Neural cell (in vitro differentiated cells): ENCODE measurements around the gene AGPAT4. TPM values are rescaled to one million over a fixed set of nuclear protein-coding genes. Genes with fewer than 3 reads are reported as not detected.

Source experiments
- H2AFZ ChIP-seq: fragments of 200-600, 300-800 bp; sonication (generic), shearing (Covaris generic); 2 replicates; pipeline ENCODE4 v1.6.0; 2014; ENCODE audit warnings: low read depth, mild to moderate bottlenecking, antibody characterized with exemption, low read length, moderate library complexity
- H3F3A ChIP-seq: fragments of 200-600 bp; shearing (Covaris generic); 2 replicates; pipeline ENCODE4 v1.6.1; 2016; ENCODE audit warnings: mild to moderate bottlenecking, moderate library complexity, mixed read lengths, antibody characterized with exemption, low read length; ENCODE audit not compliant: insufficient read depth, poor library complexity, severe bottlenecking
- H3K27ac ChIP-seq: fragments of 200-600, 300-800 bp; sonication (generic), shearing (Covaris generic); 2 replicates; pipeline ENCODE4 v1.5.1; 2014; ENCODE audit warnings: mild to moderate bottlenecking, low read length, moderate library complexity
- H3K27me3 ChIP-seq: fragments of 300-800, 200-600 bp; sonication (generic), shearing (Covaris generic); 2 replicates; pipeline ENCODE4 v1.6.0; 2014; ENCODE audit warnings: mild to moderate bottlenecking, low read depth, low read length, moderate library complexity; ENCODE audit not compliant: insufficient read depth
- H3K36me3 ChIP-seq: fragments of 300-800, 200-600 bp; sonication (generic), shearing (Covaris generic); 2 replicates; pipeline ENCODE4 v1.5.1; 2014; ENCODE audit warnings: mild to moderate bottlenecking, antibody characterized with exemption, low read length, moderate library complexity; ENCODE audit not compliant: insufficient read depth
- H3K4me2 ChIP-seq: fragments of 300-800, 200-600 bp; sonication (generic), shearing (Covaris generic); 2 replicates; pipeline ENCODE4 v1.6.0; 2014; ENCODE audit warnings: mild to moderate bottlenecking, low read length
- H3K4me3 ChIP-seq: fragments of 300-800, 200-600 bp; sonication (generic), shearing (Covaris generic); 2 replicates; pipeline ENCODE4 v1.5.1; 2014; ENCODE audit warnings: mild to moderate bottlenecking, low read length, moderate library complexity
- H3K79me2 ChIP-seq: fragments of 200-600 bp; shearing (Covaris generic); replicated peaks from 2 replicates; pipeline ENCODE4 v1.6.0; 2014; ENCODE audit warnings: mild to moderate bottlenecking, low read length, moderate library complexity; ENCODE audit not compliant: insufficient read depth
- H3K9ac ChIP-seq: fragments of 300-800, 200-600 bp; sonication (generic), shearing (Covaris generic); 2 replicates; pipeline ENCODE4 v1.6.1; 2016; ENCODE audit warnings: mild to moderate bottlenecking, low read length, mixed read lengths
- H3K9me2 ChIP-seq: fragments of 200-600 bp; shearing (Covaris generic); 2 replicates; pipeline ENCODE4 v1.6.1; 2016; ENCODE audit warnings: mild to moderate bottlenecking, low read length, mixed read lengths; ENCODE audit not compliant: insufficient read depth
- H3K9me3 ChIP-seq: fragments of 200-600, 300-800 bp; sonication (generic), shearing (Covaris generic); 2 replicates; pipeline ENCODE4 v1.6.1; 2016; ENCODE audit warnings: mild to moderate bottlenecking, mixed run types, low read length, moderate library complexity, mixed read lengths
- H4K20me1 ChIP-seq: fragments of 200-600 bp; shearing (Covaris generic); 2 replicates; pipeline ENCODE4 v1.6.1; 2016; ENCODE audit warnings: mild to moderate bottlenecking, mixed run types; ENCODE audit not compliant: insufficient read depth
- EP300 ChIP-seq: fragments of 450-650 bp; conservative IDR thresholded peaks from 2 replicates; pipeline ENCODE4 v1.6.1; 2014; ENCODE audit warnings: antibody characterized with exemption, mild to moderate bottlenecking, moderate library complexity; ENCODE audit not compliant: poor library complexity, severe bottlenecking
- EZH2 ChIP-seq: fragments of 200-600, 300-800 bp; shearing (Covaris generic), sonication (generic); IDR thresholded peaks from 2 replicates; pipeline ENCODE4 v1.6.1; 2014; ENCODE audit warnings: antibody characterized with exemption, low read length, borderline replicate concordance, mild to moderate bottlenecking; ENCODE audit not compliant: insufficient read depth, poor library complexity, severe bottlenecking
- MXI1 ChIP-seq: fragments of 450-650 bp; conservative IDR thresholded peaks from 2 replicates; pipeline ENCODE4 v1.6.1; 2014; ENCODE audit warnings: antibody characterized with exemption, mild to moderate bottlenecking; ENCODE audit not compliant: poor library complexity, severe bottlenecking
- POLR2AphosphoS5 ChIP-seq: IDR thresholded peaks from 2 replicates; pipeline ENCODE4 v1.6.1; 2012
- RAD21 ChIP-seq: fragments of 450-650 bp; conservative IDR thresholded peaks from 2 replicates; pipeline ENCODE4 v1.6.1; 2014; ENCODE audit warnings: antibody characterized with exemption, mild to moderate bottlenecking, moderate library complexity
- REST ChIP-seq: IDR thresholded peaks from 2 replicates; pipeline ENCODE4 v1.6.1; 2012; ENCODE audit warnings: borderline replicate concordance
- SMC3 ChIP-seq: fragments of 450-650 bp; conservative IDR thresholded peaks from 2 replicates; pipeline ENCODE4 v1.6.1; 2014; ENCODE audit warnings: antibody characterized with exemption, mild to moderate bottlenecking, moderate library complexity; ENCODE audit not compliant: poor library complexity
- TAF1 ChIP-seq: IDR thresholded peaks from 2 replicates; pipeline ENCODE4 v1.6.1; 2012; ENCODE audit warnings: low read depth
- polyA plus RNA-seq: library from polyadenylated mRNA; depleted of rRNA; stranded (reverse); fragments of >200 nt; gene quantifications from 2 replicates; pipeline ENCODE4 v1.2.3, GENCODE V29; 2014
- TF ChIP-seq, protein P1 (sequence below): fragments of 450-650 bp; IDR thresholded peaks from 2 replicates; pipeline ENCODE4 v1.5.1; 2014; ENCODE audit warnings: antibody characterized with exemption, mild to moderate bottlenecking, moderate library complexity; ENCODE audit not compliant: poor library complexity, severe bottlenecking

AGPAT4 gene
- polyA plus RNA-seq, 1 donor from 2014 or later = 42.6 TPM

DNA sequence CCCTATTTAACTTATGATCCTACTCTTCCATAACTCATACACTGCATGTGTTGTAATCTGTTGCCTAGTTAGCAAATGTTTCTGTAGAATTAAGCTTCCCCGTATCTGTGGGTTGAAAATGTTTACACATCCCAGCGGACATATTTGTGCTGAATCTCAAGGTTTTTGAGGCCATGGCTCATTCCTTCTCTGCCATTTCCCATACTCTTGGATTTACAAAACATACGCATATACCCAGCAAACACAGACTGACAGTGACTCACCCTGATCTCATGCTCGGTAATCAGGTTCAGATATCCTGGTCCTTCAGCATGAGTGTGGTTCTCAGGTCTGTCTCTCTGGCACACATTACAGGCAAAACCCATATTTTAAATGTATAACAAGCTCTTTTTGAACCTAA lies 58.7 kb downstream of the AGPAT4 start:
- Histone ChIP-seq H3K9me2 (no peaks in the 10 kb centered on the region), H3K79me2 (peaks cover 41% of the 10 kb centered on the region), H3K36me3 (peaks cover 18% of the 10 kb centered on the region), H4K20me1 (no peaks in the 10 kb centered on the region), H3K4me2 (no peak overlapping the region), H3K27me3 (no peaks in the 10 kb centered on the region), H3K9ac (no peak overlapping the region), H3K27ac (no peak overlapping the region), H3F3A (no peaks in the 10 kb centered on the region), H3K9me3 (peaks cover 17% of the 10 kb centered on the region), H2AFZ (no peak overlapping the region), H3K4me3 (no peak overlapping the region)
- TF ChIP-seq POLR2AphosphoS5 = no peak
- TF ChIP-seq EP300 = no peak

DNA sequence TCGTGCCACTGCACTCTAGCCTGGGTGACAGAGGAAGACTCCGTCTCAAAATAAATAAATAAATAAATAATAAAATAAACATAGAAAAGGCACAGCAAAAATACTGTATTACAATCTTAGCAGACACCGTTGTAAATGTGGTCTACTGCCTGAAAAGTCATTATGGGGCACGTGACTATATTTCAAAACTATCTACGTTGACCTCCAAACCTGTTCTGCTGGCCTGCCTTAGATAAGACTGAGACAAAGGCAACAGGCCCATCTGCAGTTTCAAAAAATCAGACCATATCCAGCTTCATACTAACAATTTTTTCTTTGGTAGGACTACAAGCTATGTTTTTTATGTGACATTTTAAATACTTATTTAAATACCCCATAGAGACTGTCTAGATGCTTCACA lies 59.1 kb downstream of the AGPAT4 start:
- Histone ChIP-seq H3K4me2 (no peak overlapping the region), H3K9me3 (peaks cover 17% of the 10 kb centered on the region), H3K9me2 (no peaks in the 10 kb centered on the region), H3K27me3 (no peaks in the 10 kb centered on the region), H3K79me2 (peaks cover 37% of the 10 kb centered on the region), H3K36me3 (peaks cover 18% of the 10 kb centered on the region), H3K9ac (no peak overlapping the region), H3K4me3 (no peak overlapping the region), H4K20me1 (no peaks in the 10 kb centered on the region), H3F3A (no peaks in the 10 kb centered on the region), H2AFZ (no peak overlapping the region), H3K27ac (no peak overlapping the region)
- no peak for TF ChIP-seq SMC3
- no peak for TF ChIP-seq EZH2
- TF ChIP-seq RAD21 = no peak
- no peak for TF ChIP-seq TAF1
- TF ChIP-seq MXI1 = no peak
- no peak for TF ChIP-seq EP300
- TF ChIP-seq, protein P1, sequence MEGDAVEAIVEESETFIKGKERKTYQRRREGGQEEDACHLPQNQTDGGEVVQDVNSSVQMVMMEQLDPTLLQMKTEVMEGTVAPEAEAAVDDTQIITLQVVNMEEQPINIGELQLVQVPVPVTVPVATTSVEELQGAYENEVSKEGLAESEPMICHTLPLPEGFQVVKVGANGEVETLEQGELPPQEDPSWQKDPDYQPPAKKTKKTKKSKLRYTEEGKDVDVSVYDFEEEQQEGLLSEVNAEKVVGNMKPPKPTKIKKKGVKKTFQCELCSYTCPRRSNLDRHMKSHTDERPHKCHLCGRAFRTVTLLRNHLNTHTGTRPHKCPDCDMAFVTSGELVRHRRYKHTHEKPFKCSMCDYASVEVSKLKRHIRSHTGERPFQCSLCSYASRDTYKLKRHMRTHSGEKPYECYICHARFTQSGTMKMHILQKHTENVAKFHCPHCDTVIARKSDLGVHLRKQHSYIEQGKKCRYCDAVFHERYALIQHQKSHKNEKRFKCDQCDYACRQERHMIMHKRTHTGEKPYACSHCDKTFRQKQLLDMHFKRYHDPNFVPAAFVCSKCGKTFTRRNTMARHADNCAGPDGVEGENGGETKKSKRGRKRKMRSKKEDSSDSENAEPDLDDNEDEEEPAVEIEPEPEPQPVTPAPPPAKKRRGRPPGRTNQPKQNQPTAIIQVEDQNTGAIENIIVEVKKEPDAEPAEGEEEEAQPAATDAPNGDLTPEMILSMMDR = no peak
- no peak for TF ChIP-seq POLR2AphosphoS5
- no peak for TF ChIP-seq REST

DNA sequence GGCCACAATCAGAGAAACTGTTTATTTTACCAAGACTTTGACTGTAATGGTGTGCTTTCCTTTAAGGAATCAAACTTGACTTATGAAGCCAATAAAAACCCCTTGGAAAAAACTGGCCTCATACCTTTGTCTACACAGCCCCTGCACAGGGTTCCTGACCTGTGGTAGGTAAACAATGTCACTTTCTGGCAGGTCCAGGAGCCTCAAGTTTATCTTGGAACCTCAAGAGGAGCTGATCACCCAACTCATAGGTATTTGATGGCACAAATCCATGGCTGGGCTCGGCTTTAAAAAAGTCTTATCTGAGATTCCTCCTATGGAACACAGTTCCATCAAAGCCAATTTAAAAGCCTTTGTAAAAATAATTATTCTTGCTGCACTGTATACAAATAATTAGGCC lies 61.0 kb downstream of the AGPAT4 start:
- Histone ChIP-seq H3K79me2 (peaks cover 37% of the 10 kb centered on the region), H3K4me3 (no peak overlapping the region), H3K4me2 (no peak overlapping the region), H3K27me3 (no peaks in the 10 kb centered on the region), H3K9ac (no peak overlapping the region), H3K27ac (no peak overlapping the region), H4K20me1 (no peaks in the 10 kb centered on the region), H3K36me3 (peaks cover 18% of the 10 kb centered on the region), H3K9me2 (no peaks in the 10 kb centered on the region), H3F3A (no peaks in the 10 kb centered on the region), H3K9me3 (peaks cover 17% of the 10 kb centered on the region), H2AFZ (no peak overlapping the region)
- no peak for TF ChIP-seq POLR2AphosphoS5
- no peak for TF ChIP-seq EZH2
- no peak for TF ChIP-seq REST
- TF ChIP-seq, protein P1 = no peak
- TF ChIP-seq RAD21 = no peak
- TF ChIP-seq MXI1 = no peak
- no peak for TF ChIP-seq EP300
- TF ChIP-seq TAF1 = no peak
- TF ChIP-seq SMC3 = no peak
